GM19324 (cell line): ENCODE measurements around the gene MS4A8.
"Not testable (repeated sequence)": the region's sequence is repeated elsewhere in the genome, so short reads cannot be mapped to it uniquely, and the experiment has no call there.

ENCODE experiments used
- ATAC-seq: cut with Tn5 transposase; IDR thresholded peaks from one replicate; pipeline ENCODE4 v1.9.1; 2021; ENCODE audit warnings: mild to moderate bottlenecking, moderate library complexity; ENCODE audit not compliant: unreplicated experiment, low FRiP score

Gene MS4A8

GRCh38 chr11:60720460-60720859 lies 21.0 kb downstream of the MS4A8 start:
- no peak for ATAC-seq

GRCh38 chr11:60724420-60724819 lies 25.0 kb downstream of the MS4A8 start, which contains the start of gene MS4A18:
TSS of gene MS4A18 (plus strand) at chr11:60724720.
- ATAC-seq: no peak

- ATAC-seq: no peak
Observed at GRCh38 chr11:60725592-60725991, 26.2 kb downstream of the MS4A8 start.

- ATAC-seq: no peak
Observed at GRCh38 chr11:60731586-60731985, 32.2 kb downstream of the MS4A8 start.

- no peak for ATAC-seq
Observed at GRCh38 chr11:60734279-60734678, 34.9 kb downstream of the MS4A8 start.

- ATAC-seq: no peak
Observed at GRCh38 chr11:60739114-60739513, 39.7 kb downstream of the MS4A8 start.

GRCh38 chr11:60740573-60740972 lies 41.2 kb downstream of the MS4A8 start:
- no peak for ATAC-seq

- no peak for ATAC-seq
Observed at GRCh38 chr11:60741421-60741820, 42.0 kb downstream of the MS4A8 start.

- ATAC-seq: no peak
Observed at GRCh38 chr11:60743058-60743457, 43.6 kb downstream of the MS4A8 start.

GRCh38 chr11:60744114-60744513 lies 44.7 kb downstream of the MS4A8 start:
- ATAC-seq: no peak

- ATAC-seq: no peak
Observed at GRCh38 chr11:60747359-60747873, 48.0 kb downstream of the MS4A8 start.

- no peak for ATAC-seq
Observed at GRCh38 chr11:60748225-60748624, 48.8 kb downstream of the MS4A8 start.

- ATAC-seq: no peak
Observed at GRCh38 chr11:60748821-60749220, 49.4 kb downstream of the MS4A8 start.

GRCh38 chr11:60750911-60751310 lies 51.5 kb downstream of the MS4A8 start:
- ATAC-seq: no peak

GRCh38 chr11:60753309-60753708 lies 53.9 kb downstream of the MS4A8 start:
- no peak for ATAC-seq

- ATAC-seq: no peak
Observed at GRCh38 chr11:60754887-60755286, 55.5 kb downstream of the MS4A8 start.

GRCh38 chr11:60756307-60757032 lies 57.1 kb downstream of the MS4A8 start, which contains the start of gene MS4A15:
TSS of gene MS4A15 (plus strand) at chr11:60756867. CDS start at chr11:60763734, 6,867 bp downstream.
- no peak for ATAC-seq

GRCh38 chr11:60757231-60757800 lies 57.9 kb downstream of the MS4A8 start:
- ATAC-seq: no peak

- ATAC-seq: not testable (repeated sequence)
Observed at GRCh38 chr11:60758671-60759070, 59.3 kb downstream of the MS4A8 start.

GRCh38 chr11:60759438-60760225 lies 60.2 kb downstream of the MS4A8 start:
- ATAC-seq: not testable (repeated sequence)
